HEK293 (cell line): ENCODE measurements around the gene YARS1.
"Not testable (repeated sequence)": the region's sequence is repeated elsewhere in the genome, so short reads cannot be mapped to it uniquely, and the experiment has no call there.

Experiments
- CTCF ChIA-PET: fragments of 350-600 bp; formaldehyde crosslinking; extraction: SDS; loops from one replicate; lab custom pipeline; 2021; ENCODE audit warnings: antibody characterized with exemption; lab: Yijun Ruan, JAX
- POLR2A ChIA-PET: fragments of 300-600 bp; formaldehyde crosslinking; extraction: SDS; loops from one replicate; lab custom pipeline; 2020; ENCODE audit warnings: antibody characterized with exemption, inconsistent platforms; lab: Yijun Ruan, JAX
- H3K27ac ChIP-seq: fragments of 200-500 bp; sonication (Bioruptor generic); 2 replicates; pipeline ENCODE4 v1.5.1; 2014; ENCODE audit warnings: low read depth, low read length, control low read depth, inconsistent platforms; ENCODE audit errors: extremely low read depth
- H3K36me3 ChIP-seq, 2 experiments: fragments of 200-500 bp in 1 of 2; sonication (Bioruptor generic) in 1 of 2; 1 replicate in 1 of 2; 2 replicates in 1 of 2; pipeline ENCODE4 v1.5.1; 2014 to 2017; ENCODE audit warnings: inconsistent platforms in 2 of 2, low read length in 2 of 2; ENCODE audit not compliant: control insufficient read depth in 2 of 2, insufficient read depth in 1 of 2
- H3K4me1 ChIP-seq: fragments of 200-500 bp; sonication (Bioruptor generic); 2 replicates; pipeline ENCODE4 v1.5.1; 2014; ENCODE audit warnings: mild to moderate bottlenecking, low read length, inconsistent platforms; ENCODE audit not compliant: control insufficient read depth, insufficient read depth
- H3K4me3 ChIP-seq: 2 replicates; pipeline ENCODE4 v1.5.1; 2011; ENCODE audit warnings: low read depth, mild to moderate bottlenecking, control low read depth, low read length, moderate library complexity
- H3K9me3 ChIP-seq: fragments of 200-500 bp; sonication (Bioruptor generic); 2 replicates; pipeline ENCODE4 v1.5.1; 2014; ENCODE audit warnings: low read depth, low read length, inconsistent platforms; ENCODE audit not compliant: control insufficient read depth, insufficient read depth
- HIC1 ChIP-seq: fragments of 450-650 bp; formaldehyde crosslinking; IDR thresholded peaks from 2 replicates; pipeline ENCODE4 v1.5.1; 2016; ENCODE audit warnings: missing biosample characterization, missing genetic modification characterization
- INSM2 ChIP-seq: fragments of 450-650 bp; formaldehyde crosslinking; IDR thresholded peaks from 2 replicates; pipeline ENCODE4 v1.5.1; 2016; ENCODE audit warnings: missing biosample characterization, missing genetic modification characterization
- KLF1 ChIP-seq: fragments of 450-650 bp; formaldehyde crosslinking; IDR thresholded peaks from 2 replicates; pipeline ENCODE4 v1.5.1; 2016; ENCODE audit warnings: missing biosample characterization, missing genetic modification characterization
- PRDM1 ChIP-seq: fragments of 450-650 bp; formaldehyde crosslinking; IDR thresholded peaks from 2 replicates; pipeline ENCODE4; 2016; ENCODE audit warnings: missing biosample characterization, missing genetic modification characterization
- REPIN1 ChIP-seq: fragments of 450-650 bp; formaldehyde crosslinking; IDR thresholded peaks from 2 replicates; pipeline ENCODE4 v1.5.1; 2017; ENCODE audit warnings: missing biosample characterization, missing genetic modification characterization, low read depth
- SCRT2 ChIP-seq: fragments of 450-650 bp; formaldehyde crosslinking; IDR thresholded peaks from 2 replicates; pipeline ENCODE4 v1.5.1; 2016; ENCODE audit warnings: missing biosample characterization, missing genetic modification characterization
- SP7 ChIP-seq: fragments of 450-650 bp; formaldehyde crosslinking; IDR thresholded peaks from 2 replicates; pipeline ENCODE4 v1.5.1; 2016; ENCODE audit warnings: missing biosample characterization, missing genetic modification characterization
- ZEB2 ChIP-seq: fragments of 450-650 bp; formaldehyde crosslinking; IDR thresholded peaks from 2 replicates; pipeline ENCODE4 v1.5.1; 2016; ENCODE audit warnings: missing biosample characterization, missing genetic modification characterization
- ZFP41 ChIP-seq: fragments of 450-650 bp; formaldehyde crosslinking; IDR thresholded peaks from 2 replicates; pipeline ENCODE4 v1.5.1; 2016; ENCODE audit warnings: missing biosample characterization, missing genetic modification characterization, borderline replicate concordance
- ZFP69B ChIP-seq: fragments of 450-650 bp; formaldehyde crosslinking; IDR thresholded peaks from 2 replicates; pipeline ENCODE4 v1.5.1; 2016; ENCODE audit warnings: missing biosample characterization, missing genetic modification characterization
- ZNF138 ChIP-seq: fragments of 450-650 bp; formaldehyde crosslinking; IDR thresholded peaks from 2 replicates; pipeline ENCODE4 v1.5.1; 2016; ENCODE audit warnings: missing biosample characterization, missing genetic modification characterization, borderline replicate concordance
- ZNF174 ChIP-seq: fragments of 450-650 bp; formaldehyde crosslinking; IDR thresholded peaks from 2 replicates; pipeline ENCODE4 v1.5.0; 2017; ENCODE audit warnings: missing biosample characterization, mild to moderate bottlenecking, missing genetic modification characterization
- ZNF2 ChIP-seq: fragments of 450-650 bp; formaldehyde crosslinking; IDR thresholded peaks from 2 replicates; pipeline ENCODE4 v1.5.1; 2016; ENCODE audit warnings: missing biosample characterization, missing genetic modification characterization
- ZNF280D ChIP-seq: fragments of 450-650 bp; formaldehyde crosslinking; IDR thresholded peaks from 2 replicates; pipeline ENCODE4 v1.5.1; 2016; ENCODE audit warnings: missing biosample characterization, missing genetic modification characterization
- ZNF366 ChIP-seq: fragments of 450-650 bp; formaldehyde crosslinking; conservative IDR thresholded peaks from 2 replicates; pipeline ENCODE4 v1.5.1; 2016; ENCODE audit warnings: missing biosample characterization, missing genetic modification characterization
- ZNF629 ChIP-seq: fragments of 450-650 bp; formaldehyde crosslinking; IDR thresholded peaks from 2 replicates; pipeline ENCODE4 v1.5.1; 2017; ENCODE audit warnings: missing biosample characterization, missing genetic modification characterization
- TF ChIP-seq, protein P1 (sequence below): fragments of 450-650 bp; formaldehyde crosslinking; IDR thresholded peaks from 2 replicates; pipeline ENCODE4; 2016; ENCODE audit warnings: missing biosample characterization, missing genetic modification characterization
- TF ChIP-seq, protein P2 (sequence below): fragments of 450-650 bp; formaldehyde crosslinking; IDR thresholded peaks from 2 replicates; pipeline ENCODE4 v1.5.1; 2016; ENCODE audit warnings: missing biosample characterization, missing genetic modification characterization

Gene YARS1

GRCh38 chr1:32797456-32797855 is 19.7 kb downstream of the YARS1 start:
- POLR2A ChIA-PET, result no interaction called here
- H3K36me3 ChIP-seq, result peaks cover 52 to 77% of the 10 kb centered on the region in 2 experiments
- H3K9me3 ChIP-seq, result no peaks in the 10 kb centered on the region
- TF ChIP-seq SCRT2 (tag by site-specific recombination) (peak; percentile 46), REPIN1 (tag by site-specific recombination) (no peak), ZNF280D (tag by site-specific recombination) (no peak), ZNF174 (tag by site-specific recombination) (no peak), PRDM1 (0 out of 2 replicates have a peak, but pooled peaks have one; percentile 25), ZFP41 (no peak)
- TF ChIP-seq, protein P1, sequence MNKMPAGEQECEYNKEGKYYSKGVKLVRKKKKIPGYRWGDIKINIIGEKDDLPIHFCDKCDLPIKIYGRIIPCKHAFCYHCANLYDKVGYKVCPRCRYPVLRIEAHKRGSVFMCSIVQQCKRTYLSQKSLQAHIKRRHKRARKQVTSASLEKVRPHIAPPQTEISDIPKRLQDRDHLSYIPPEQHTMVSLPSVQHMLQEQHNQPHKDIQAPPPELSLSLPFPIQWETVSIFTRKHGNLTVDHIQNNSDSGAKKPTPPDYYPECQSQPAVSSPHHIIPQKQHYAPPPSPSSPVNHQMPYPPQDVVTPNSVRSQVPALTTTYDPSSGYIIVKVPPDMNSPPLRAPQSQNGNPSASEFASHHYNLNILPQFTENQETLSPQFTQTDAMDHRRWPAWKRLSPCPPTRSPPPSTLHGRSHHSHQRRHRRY (tag by site-specific recombination), result no peak
- H3K4me1 ChIP-seq, result no peaks in the 10 kb centered on the region
- CTCF ChIA-PET, result interaction anchor here (0.6 to 0.7 kb wide), 2 partner anchors 24 to 62 kb away, joined by 3 to 4 read pairs; no protein-coding TSS in a partner anchor
- no peak overlapping the region for H3K4me3 ChIP-seq
- H3K27ac ChIP-seq, result no peak overlapping the region

GRCh38 chr1:32795763-32796162 is 21.4 kb downstream of the YARS1 start:
- CTCF ChIA-PET, H3K9me3 ChIP-seq, H3K27ac ChIP-seq, H3K4me3 ChIP-seq, H3K4me1 ChIP-seq, POLR2A ChIA-PET: not testable (repeated sequence)
- peaks cover 63 to 81% of the 10 kb centered on the region in 2 experiments for H3K36me3 ChIP-seq

DNA sequence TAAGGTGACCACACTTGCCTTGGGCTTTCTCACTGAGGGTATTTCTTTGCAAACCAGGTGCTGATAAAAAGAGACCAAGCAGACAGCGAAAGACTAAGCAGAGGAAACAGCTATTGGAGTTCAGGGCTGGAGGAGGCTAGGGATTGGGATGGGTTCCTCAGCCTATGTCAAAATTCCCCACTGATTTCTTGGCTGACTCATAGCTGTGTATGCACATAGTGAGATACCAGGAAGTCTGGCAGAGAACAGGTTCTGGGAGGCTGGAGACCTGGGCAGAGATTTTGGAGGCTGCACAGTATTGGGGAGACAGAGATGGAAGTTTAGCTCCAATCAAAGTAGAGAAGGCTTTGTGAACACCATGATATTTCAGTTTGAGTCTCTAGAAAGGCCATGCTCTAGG is 25.3 kb downstream of the YARS1 start:
- Histone ChIP-seq H3K36me3 (peaks cover 70 to 80% of the 10 kb centered on the region in 2 experiments), H3K27ac (0 out of 2 replicates have a peak overlapping the region, but pooled peaks have one; percentile 16), H3K4me1 (no peaks in the 10 kb centered on the region), H3K4me3 (no peak overlapping the region), H3K9me3 (no peaks in the 10 kb centered on the region)
- ChIA-PET POLR2A (no interaction called here), CTCF (interaction anchor here (1.9 to 2.2 kb wide), 2 partner anchors 19 to 85 kb away, joined by 5 to 9 read pairs; no protein-coding TSS in a partner anchor)
- TF ChIP-seq ZNF138 (tag by site-specific recombination) (no peak), ZNF2 (tag by site-specific recombination) (no peak)

GRCh38 chr1:32789356-32789755 is 27.8 kb downstream of the YARS1 start:
- not testable (repeated sequence) for H3K4me3 ChIP-seq, H3K27ac ChIP-seq, H3K9me3 ChIP-seq, H3K4me1 ChIP-seq
- CTCF ChIA-PET, result interaction anchor here (0.6 to 1.7 kb wide), 9 partner anchors 14 to 271 kb away, joined by 3 to 7 read pairs (median 3); no protein-coding TSS in a partner anchor
- peaks cover 64 to 85% of the 10 kb centered on the region in 2 experiments for H3K36me3 ChIP-seq
- POLR2A ChIA-PET, result interaction anchor here (0.7 kb wide), 1 partner anchor 116 kb away, joined by 3 read pairs; no protein-coding TSS in a partner anchor
- TF ChIP-seq ZEB2 (tag by site-specific recombination) (0 out of 2 replicates have a peak, but pooled peaks have one; percentile 23), ZNF366 (tag by site-specific recombination) (peak; percentile 75), SP7 (tag by site-specific recombination) (peak; percentile 62), ZNF629 (tag by site-specific recombination) (peak; percentile 72), ZFP69B (tag by site-specific recombination) (0 out of 2 replicates have a peak, but pooled peaks have one; percentile 36), HIC1 (peak; percentile 76), KLF1 (0 out of 2 replicates have a peak, but pooled peaks have one; percentile 36), INSM2 (tag by site-specific recombination) (0 out of 2 replicates have a peak, but pooled peaks have one; percentile 42)
- TF ChIP-seq, protein P2, sequence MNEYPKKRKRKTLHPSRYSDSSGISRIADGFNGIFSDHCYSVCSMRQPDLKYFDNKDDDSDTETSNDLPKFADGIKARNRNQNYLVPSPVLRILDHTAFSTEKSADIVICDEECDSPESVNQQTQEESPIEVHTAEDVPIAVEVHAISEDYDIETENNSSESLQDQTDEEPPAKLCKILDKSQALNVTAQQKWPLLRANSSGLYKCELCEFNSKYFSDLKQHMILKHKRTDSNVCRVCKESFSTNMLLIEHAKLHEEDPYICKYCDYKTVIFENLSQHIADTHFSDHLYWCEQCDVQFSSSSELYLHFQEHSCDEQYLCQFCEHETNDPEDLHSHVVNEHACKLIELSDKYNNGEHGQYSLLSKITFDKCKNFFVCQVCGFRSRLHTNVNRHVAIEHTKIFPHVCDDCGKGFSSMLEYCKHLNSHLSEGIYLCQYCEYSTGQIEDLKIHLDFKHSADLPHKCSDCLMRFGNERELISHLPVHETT (tag by site-specific recombination), result peak; percentile 60; the same call in 1 of the 2 replicates
